NB4 (cell line): ENCODE results near the gene NLRP6.

Experiments used
- POLR2A ChIP-seq: IDR thresholded peaks from 2 replicates; pipeline ENCODE4 v1.6.1; 2011; ENCODE audit warnings: mild to moderate bottlenecking; ENCODE audit not compliant: insufficient read length; ENCODE audit errors: extremely low read depth
- TF ChIP-seq, protein P1 (sequence below): IDR thresholded peaks from one replicate; pipeline ENCODE4 v1.5.1; 2012; ENCODE audit warnings: low read depth, low read length

GRCh38 chr11:290621-291231, 12.5 kb downstream of the NLRP6 start:
- TF ChIP-seq, protein P1, sequence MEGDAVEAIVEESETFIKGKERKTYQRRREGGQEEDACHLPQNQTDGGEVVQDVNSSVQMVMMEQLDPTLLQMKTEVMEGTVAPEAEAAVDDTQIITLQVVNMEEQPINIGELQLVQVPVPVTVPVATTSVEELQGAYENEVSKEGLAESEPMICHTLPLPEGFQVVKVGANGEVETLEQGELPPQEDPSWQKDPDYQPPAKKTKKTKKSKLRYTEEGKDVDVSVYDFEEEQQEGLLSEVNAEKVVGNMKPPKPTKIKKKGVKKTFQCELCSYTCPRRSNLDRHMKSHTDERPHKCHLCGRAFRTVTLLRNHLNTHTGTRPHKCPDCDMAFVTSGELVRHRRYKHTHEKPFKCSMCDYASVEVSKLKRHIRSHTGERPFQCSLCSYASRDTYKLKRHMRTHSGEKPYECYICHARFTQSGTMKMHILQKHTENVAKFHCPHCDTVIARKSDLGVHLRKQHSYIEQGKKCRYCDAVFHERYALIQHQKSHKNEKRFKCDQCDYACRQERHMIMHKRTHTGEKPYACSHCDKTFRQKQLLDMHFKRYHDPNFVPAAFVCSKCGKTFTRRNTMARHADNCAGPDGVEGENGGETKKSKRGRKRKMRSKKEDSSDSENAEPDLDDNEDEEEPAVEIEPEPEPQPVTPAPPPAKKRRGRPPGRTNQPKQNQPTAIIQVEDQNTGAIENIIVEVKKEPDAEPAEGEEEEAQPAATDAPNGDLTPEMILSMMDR, result no peak
- TF ChIP-seq POLR2A, result no peak
